ENCODE results near the gene PSAPL1. TPM values are rescaled to one million over a fixed set of nuclear protein-coding genes. Genes with fewer than 3 reads are reported as not detected.

The PSAPL1 gene
- polyA plus RNA-seq, 1 of the 3 experiments (the other 2 are of a cell fraction): 0.03 TPM

DNA sequence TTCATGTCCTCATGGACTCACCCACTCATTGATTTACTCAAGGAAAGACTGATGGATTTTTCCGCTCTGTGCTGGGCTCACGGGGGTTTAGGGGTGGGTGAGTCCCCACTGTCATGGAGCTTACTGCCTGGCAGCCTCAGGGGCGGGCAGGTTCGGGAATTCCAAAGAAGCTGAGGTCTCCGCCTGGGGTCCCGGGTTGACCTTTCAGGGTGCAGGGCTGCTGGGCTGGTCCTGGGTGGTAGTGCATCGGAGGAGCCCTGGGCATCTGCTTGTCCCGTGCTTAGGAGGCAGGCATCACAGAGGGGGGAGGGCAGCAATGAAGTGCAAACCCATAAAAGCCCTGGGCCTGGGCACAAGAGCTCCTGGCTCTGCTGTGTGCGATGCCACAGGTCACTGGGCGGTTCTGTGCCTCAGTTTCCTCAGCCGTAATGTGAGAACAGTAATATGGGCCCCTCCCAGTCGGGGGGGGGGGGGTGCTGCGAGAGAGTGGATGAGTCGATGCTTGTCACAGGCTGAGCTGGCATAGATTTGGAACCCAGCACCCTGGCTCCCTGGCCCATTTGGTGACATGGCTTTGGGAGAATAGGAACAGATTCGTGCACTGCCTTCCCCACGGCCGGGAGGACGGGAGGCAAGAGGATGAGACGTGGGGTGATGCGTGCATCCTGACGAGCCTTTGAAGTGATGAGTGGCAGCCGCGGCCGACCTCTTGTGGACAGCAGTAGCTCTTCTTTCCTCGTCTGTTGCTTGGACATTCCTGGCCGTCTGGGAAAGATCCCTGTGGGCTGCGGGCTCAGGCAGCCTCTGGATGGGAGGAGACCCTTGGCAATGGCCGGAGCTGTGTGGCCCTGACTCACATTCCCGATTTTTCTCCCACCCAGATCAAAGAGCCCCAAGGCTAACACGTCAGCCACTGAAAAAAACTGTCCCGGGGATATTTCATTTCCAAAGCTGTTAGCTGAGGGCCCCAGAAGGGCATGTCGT, 42.0 kb downstream of the PSAPL1 start (continued):
- TF ChIP-seq, protein P1, sequence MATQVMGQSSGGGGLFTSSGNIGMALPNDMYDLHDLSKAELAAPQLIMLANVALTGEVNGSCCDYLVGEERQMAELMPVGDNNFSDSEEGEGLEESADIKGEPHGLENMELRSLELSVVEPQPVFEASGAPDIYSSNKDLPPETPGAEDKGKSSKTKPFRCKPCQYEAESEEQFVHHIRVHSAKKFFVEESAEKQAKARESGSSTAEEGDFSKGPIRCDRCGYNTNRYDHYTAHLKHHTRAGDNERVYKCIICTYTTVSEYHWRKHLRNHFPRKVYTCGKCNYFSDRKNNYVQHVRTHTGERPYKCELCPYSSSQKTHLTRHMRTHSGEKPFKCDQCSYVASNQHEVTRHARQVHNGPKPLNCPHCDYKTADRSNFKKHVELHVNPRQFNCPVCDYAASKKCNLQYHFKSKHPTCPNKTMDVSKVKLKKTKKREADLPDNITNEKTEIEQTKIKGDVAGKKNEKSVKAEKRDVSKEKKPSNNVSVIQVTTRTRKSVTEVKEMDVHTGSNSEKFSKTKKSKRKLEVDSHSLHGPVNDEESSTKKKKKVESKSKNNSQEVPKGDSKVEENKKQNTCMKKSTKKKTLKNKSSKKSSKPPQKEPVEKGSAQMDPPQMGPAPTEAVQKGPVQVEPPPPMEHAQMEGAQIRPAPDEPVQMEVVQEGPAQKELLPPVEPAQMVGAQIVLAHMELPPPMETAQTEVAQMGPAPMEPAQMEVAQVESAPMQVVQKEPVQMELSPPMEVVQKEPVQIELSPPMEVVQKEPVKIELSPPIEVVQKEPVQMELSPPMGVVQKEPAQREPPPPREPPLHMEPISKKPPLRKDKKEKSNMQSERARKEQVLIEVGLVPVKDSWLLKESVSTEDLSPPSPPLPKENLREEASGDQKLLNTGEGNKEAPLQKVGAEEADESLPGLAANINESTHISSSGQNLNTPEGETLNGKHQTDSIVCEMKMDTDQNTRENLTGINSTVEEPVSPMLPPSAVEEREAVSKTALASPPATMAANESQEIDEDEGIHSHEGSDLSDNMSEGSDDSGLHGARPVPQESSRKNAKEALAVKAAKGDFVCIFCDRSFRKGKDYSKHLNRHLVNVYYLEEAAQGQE (IDR thresholded peaks at IDR 0.05; ENCODE audit: low read depth, low read length): no peak
- TF ChIP-seq TEAD4 (IDR thresholded peaks at IDR 0.05; ENCODE audit: borderline replicate concordance, insufficient read depth) (no peak), SMC3 (IDR thresholded peaks at IDR 0.05; ENCODE audit: low read depth, low read length) (no peak), YY1 (IDR thresholded peaks at IDR 0.05; ENCODE audit: low read depth) (no peak), FOSL2 (IDR thresholded peaks at IDR 0.05; ENCODE audit: borderline replicate concordance, low read depth) (no peak), MXI1 (IDR thresholded peaks at IDR 0.05; ENCODE audit: low read depth, low read length) (no peak), SIN3A (IDR thresholded peaks at IDR 0.05; ENCODE audit: borderline replicate concordance, low read depth, low read length) (no peak), EP300 (IDR thresholded peaks at IDR 0.05; ENCODE audit: borderline replicate concordance in 1 of 2, low read depth in 1 of 2, low read length in 1 of 2) (no peak)
- TF ChIP-seq, protein P2, sequence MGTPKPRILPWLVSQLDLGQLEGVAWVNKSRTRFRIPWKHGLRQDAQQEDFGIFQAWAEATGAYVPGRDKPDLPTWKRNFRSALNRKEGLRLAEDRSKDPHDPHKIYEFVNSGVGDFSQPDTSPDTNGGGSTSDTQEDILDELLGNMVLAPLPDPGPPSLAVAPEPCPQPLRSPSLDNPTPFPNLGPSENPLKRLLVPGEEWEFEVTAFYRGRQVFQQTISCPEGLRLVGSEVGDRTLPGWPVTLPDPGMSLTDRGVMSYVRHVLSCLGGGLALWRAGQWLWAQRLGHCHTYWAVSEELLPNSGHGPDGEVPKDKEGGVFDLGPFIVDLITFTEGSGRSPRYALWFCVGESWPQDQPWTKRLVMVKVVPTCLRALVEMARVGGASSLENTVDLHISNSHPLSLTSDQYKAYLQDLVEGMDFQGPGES (IDR thresholded peaks at IDR 0.05; ENCODE audit: low read depth, low read length): no peak

DNA sequence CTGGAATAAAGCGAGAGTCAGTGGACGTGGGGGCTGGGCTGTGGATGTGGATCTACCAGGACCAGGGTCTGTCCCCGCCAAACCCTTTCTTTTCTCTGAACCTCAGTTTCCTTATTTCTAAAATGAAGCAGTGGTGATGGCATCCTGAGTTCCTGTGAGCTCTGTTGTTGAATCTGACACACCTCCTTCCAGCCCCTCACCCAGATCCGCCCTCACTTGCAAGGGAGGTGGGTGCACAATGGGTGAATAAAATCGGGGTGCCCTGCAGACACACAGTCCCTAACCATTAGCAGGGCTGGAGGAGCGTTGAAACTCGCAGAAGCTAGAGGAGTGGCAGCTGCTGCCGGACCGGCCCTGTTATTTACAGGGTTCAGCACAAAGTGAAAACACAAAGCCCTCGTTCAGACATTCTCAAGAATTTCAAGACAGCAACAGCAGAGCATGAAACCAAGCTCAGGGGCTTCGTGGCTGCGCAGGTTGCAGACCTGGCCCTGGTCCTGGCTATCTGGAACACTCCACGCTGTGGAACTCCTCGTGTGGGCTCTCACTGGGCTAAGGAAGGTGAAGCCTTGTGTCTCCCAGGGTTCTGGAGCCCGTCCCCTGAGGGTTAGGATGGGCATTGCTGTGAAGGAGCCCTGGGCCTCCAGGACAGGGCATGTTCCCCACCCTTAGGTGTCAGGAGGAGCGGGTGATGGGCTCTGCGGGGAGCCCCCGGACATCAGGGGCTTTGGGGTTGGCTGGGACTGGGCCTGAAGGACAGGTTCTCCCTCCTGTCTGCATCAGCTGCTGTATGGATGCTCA, 42.9 kb downstream of the PSAPL1 start:
- H3K27me3 ChIP-seq (ENCODE audit: insufficient read depth): peaks cover 15% of the 10 kb centered on the region; the same call in 1 of the 2 replicates
- DNase-seq: peak; percentile 7
- H3K9me2 ChIP-seq: no peaks in the 10 kb centered on the region
- H3F3A ChIP-seq (replicated peaks; ENCODE audit: insufficient read depth): no peaks in the 10 kb centered on the region
- H3K4me1 ChIP-seq (ENCODE audit: control insufficient read depth in 1 of 2, insufficient read depth in 2 of 2, low read depth in 1 of 2, low read length in 1 of 2): no peaks in the 10 kb centered on the region; a peak in 1 of 4 replicates
- ChIA-PET CTCF (interaction anchor here (0.6 kb wide), 1 partner anchor 373 kb away, joined by 3 read pairs; no protein-coding TSS in a partner anchor), POLR2A (no interaction called here)
- H4K20me1 ChIP-seq (ENCODE audit: insufficient read depth): no peaks in the 10 kb centered on the region
- H3K4me2 ChIP-seq: no peak overlapping the region
- WGBS (ENCODE audit: low lambda C conversion rate): 48% methylated on average over 14 of the region's 18 CpGs
- H3K79me2 ChIP-seq (ENCODE audit: insufficient read depth): no peaks in the 10 kb centered on the region
- no peak overlapping the region for H3K9ac ChIP-seq
- no peak overlapping the region for H2AFZ ChIP-seq (ENCODE audit: low read depth)
- no peaks in the 10 kb centered on the region for H3K9me3 ChIP-seq
- H3K27ac ChIP-seq (ENCODE audit: low read depth in 2 of 2, low read length in 1 of 2): no peak overlapping the region
- H3K4me3 ChIP-seq (ENCODE audit: low read depth in 2 of 2, low read length in 1 of 2): no peak overlapping the region
- H3K36me3 ChIP-seq (replicated peaks in 1 of 2; ENCODE audit: control insufficient read depth in 1 of 2, insufficient read depth in 2 of 2, low read length in 1 of 2): no peaks in the 10 kb centered on the region
- no peak for TF ChIP-seq SMC3 (IDR thresholded peaks at IDR 0.05; ENCODE audit: low read depth, low read length)
- no peak for TF ChIP-seq GATA2 (CRISPR knock-in tag; IDR thresholded peaks at IDR 0.05)
- TF ChIP-seq, protein P2 (IDR thresholded peaks at IDR 0.05; ENCODE audit: low read depth, low read length): no peak
- TF ChIP-seq, protein P3, sequence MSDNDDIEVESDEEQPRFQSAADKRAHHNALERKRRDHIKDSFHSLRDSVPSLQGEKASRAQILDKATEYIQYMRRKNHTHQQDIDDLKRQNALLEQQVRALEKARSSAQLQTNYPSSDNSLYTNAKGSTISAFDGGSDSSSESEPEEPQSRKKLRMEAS (IDR thresholded peaks at IDR 0.05; ENCODE audit: low read depth): no peak
- TF ChIP-seq NRF1 (IDR thresholded peaks at IDR 0.05; ENCODE audit: low read depth, low read length): no peak
- no peak for TF ChIP-seq POLR2AphosphoS5 (IDR thresholded peaks at IDR 0.05; ENCODE audit: low read depth, low read length)
- no peak for TF ChIP-seq GABPA (IDR thresholded peaks at IDR 0.05; ENCODE audit: low read depth)
- TF ChIP-seq EP300 (IDR thresholded peaks at IDR 0.05; ENCODE audit: borderline replicate concordance in 1 of 2, low read depth in 1 of 2, low read length in 1 of 2): no peak
- TF ChIP-seq, protein P1 (IDR thresholded peaks at IDR 0.05; ENCODE audit: low read depth, low read length): no peak
- TF ChIP-seq YY1 (IDR thresholded peaks at IDR 0.05; ENCODE audit: low read depth): no peak
